ENCODE results near the gene NDUFAF3.

DNA sequence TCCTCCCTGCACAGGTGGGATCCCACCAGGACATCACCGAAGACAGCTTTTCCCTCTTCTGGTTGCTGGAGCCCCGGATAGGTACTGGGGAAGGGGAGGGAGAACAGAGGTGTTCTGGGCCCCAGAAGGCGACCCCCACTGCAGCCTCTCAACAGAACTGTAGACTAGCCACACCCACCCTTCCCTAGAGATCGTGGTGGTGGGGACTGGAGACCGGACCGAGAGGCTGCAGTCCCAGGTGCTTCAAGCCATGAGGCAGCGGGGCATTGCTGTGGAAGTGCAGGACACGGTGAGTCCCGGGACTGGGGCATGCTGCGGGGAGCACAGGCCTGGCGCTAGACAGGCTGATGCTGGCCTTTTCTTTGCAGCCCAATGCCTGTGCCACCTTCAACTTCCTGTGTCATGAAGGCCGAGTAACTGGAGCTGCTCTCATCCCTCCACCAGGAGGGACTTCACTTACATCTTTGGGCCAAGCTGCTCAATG, 809 bp downstream of the NDUFAF3 start:
- no peak; the same call in 1 of the 2 replicates for TF ChIP-seq POLR2AphosphoS5 (IDR thresholded peaks at IDR 0.05; ENCODE audit: low read depth, low read length)
- no peak for TF ChIP-seq CHD2 (IDR thresholded peaks at IDR 0.05; ENCODE audit: low read length, partially characterized antibody)
- TF ChIP-seq SIN3A (IDR thresholded peaks at IDR 0.05; ENCODE audit: borderline replicate concordance, low read depth, low read length): no peak
- TF ChIP-seq RAD21 (IDR thresholded peaks at IDR 0.05; ENCODE audit: low read length): no peak
- TF ChIP-seq, protein P1, sequence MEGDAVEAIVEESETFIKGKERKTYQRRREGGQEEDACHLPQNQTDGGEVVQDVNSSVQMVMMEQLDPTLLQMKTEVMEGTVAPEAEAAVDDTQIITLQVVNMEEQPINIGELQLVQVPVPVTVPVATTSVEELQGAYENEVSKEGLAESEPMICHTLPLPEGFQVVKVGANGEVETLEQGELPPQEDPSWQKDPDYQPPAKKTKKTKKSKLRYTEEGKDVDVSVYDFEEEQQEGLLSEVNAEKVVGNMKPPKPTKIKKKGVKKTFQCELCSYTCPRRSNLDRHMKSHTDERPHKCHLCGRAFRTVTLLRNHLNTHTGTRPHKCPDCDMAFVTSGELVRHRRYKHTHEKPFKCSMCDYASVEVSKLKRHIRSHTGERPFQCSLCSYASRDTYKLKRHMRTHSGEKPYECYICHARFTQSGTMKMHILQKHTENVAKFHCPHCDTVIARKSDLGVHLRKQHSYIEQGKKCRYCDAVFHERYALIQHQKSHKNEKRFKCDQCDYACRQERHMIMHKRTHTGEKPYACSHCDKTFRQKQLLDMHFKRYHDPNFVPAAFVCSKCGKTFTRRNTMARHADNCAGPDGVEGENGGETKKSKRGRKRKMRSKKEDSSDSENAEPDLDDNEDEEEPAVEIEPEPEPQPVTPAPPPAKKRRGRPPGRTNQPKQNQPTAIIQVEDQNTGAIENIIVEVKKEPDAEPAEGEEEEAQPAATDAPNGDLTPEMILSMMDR (IDR thresholded peaks at IDR 0.05): no peak
- no peak; the same call in 1 of the 2 replicates for TF ChIP-seq PBX3 (IDR thresholded peaks at IDR 0.05)
- TF ChIP-seq SMC3 (IDR thresholded peaks at IDR 0.05; ENCODE audit: low read depth, low read length): no peak
- TF ChIP-seq EP300 (IDR thresholded peaks at IDR 0.05; ENCODE audit: borderline replicate concordance in 1 of 2, low read depth in 1 of 2, low read length in 1 of 2): no peak
- TF ChIP-seq FOXJ3 (CRISPR knock-in tag; IDR thresholded peaks at IDR 0.05): no peak

Measured in SK-N-SH (cell line).